ENCODE results near the gene MAB21L4.

GRCh38 chr2:240892356-240892755 lies 3.6 kb downstream of the MAB21L4 start:
- TF ChIP-seq, protein P1, sequence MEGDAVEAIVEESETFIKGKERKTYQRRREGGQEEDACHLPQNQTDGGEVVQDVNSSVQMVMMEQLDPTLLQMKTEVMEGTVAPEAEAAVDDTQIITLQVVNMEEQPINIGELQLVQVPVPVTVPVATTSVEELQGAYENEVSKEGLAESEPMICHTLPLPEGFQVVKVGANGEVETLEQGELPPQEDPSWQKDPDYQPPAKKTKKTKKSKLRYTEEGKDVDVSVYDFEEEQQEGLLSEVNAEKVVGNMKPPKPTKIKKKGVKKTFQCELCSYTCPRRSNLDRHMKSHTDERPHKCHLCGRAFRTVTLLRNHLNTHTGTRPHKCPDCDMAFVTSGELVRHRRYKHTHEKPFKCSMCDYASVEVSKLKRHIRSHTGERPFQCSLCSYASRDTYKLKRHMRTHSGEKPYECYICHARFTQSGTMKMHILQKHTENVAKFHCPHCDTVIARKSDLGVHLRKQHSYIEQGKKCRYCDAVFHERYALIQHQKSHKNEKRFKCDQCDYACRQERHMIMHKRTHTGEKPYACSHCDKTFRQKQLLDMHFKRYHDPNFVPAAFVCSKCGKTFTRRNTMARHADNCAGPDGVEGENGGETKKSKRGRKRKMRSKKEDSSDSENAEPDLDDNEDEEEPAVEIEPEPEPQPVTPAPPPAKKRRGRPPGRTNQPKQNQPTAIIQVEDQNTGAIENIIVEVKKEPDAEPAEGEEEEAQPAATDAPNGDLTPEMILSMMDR (IDR thresholded peaks at IDR 0.05), result no peak
- TF ChIP-seq POLR2AphosphoS5 (IDR thresholded peaks at IDR 0.05), result no peak

Measured in sigmoid colon (tissue), 4 donors.